Hematopoietic multipotent progenitor cell treated with erythropoietin and hydrocortisone succinate and interleukin-3 and kit ligand, for 17 days (in vitro differentiated cells): Measurements from ENCODE around the gene ZBED1.
"Not testable (repeated sequence)": the region's sequence is repeated elsewhere in the genome, so short reads cannot be mapped to it uniquely, and the experiment has no call there.

Experiments
- DNase-seq: peaks from one replicate; pipeline ENCODE4 v3.0.0-alpha.2; 2015; ENCODE audit warnings: low spot score

The ZBED1 gene

DNA sequence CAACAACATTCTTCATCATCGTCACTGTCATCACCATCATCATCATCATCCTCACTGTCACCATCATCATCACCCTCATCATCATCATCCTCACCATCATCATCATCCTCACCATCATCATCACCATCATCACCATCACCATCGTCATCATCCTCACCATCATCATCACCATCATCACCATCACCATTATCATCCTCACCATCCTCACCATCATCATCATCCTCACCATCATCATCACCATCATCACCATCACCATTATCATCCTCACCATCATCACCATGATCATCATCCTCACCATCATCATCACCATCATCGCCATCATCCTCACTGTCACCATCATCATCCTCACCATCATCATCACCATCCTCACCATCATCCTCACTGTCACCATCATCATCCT is 18.9 kb upstream of the ZBED1 start:
- not testable (repeated sequence) for DNase-seq

DNA sequence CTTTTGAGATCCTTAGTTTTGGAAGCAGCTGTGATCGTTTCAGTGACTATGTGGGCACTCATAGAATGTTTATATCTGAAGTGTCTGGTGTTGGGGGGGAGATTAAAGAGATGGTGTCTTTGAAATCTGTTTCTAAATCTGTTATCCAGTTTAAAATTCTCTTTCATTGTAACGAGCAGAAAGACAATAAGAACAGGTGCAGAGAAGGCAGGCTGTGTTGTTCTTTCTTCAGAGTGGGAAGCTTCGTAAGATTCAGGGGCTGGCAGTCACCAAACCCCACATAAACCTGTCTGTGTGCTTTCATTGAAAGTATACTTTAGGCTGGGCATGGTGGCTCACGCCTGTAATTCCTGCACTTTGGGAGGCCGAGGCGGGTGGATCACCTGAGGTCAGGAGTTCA is 16.3 kb upstream of the ZBED1 start:
- DNase-seq = no peak

DNA sequence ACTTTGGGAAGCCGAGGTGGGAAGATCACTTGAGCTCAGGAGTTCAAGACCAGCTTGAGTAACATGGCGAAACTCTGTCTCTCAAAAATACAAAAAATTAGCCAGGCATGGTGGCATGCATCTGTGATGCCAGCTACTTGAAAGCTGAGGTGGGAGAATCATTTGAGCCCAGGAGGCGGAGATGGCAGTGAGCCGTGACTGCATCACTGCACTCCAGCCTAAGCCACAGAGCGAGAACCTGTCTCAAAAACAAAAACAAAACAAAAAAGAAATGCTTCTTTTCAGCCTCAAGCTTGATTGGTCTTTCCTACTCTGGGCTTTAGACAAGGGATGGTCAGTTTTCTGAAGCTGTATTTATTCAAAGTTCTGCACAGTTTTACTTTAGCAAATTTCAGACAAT is 15.8 kb upstream of the ZBED1 start:
- no peak for DNase-seq

DNA sequence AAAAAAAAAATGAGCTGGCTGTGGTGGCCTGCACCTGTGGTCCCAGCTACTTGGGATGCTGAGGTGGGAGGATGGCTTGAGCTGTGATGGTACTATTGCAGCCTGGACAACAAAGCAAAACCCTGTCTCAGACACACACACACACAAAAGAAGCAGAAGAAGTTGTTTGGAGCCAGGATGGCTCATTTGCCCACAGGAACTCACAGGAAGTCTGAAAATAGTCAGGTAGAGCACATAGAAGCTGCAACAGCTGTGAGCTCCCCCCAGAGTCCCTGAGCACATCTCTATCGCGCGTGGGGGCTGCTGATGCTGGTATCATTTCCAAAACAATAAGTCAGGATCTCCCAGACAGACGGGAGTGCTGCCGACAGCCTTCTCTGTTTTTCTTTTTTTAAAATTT is 13.4 kb upstream of the ZBED1 start:
- no peak for DNase-seq

DNA sequence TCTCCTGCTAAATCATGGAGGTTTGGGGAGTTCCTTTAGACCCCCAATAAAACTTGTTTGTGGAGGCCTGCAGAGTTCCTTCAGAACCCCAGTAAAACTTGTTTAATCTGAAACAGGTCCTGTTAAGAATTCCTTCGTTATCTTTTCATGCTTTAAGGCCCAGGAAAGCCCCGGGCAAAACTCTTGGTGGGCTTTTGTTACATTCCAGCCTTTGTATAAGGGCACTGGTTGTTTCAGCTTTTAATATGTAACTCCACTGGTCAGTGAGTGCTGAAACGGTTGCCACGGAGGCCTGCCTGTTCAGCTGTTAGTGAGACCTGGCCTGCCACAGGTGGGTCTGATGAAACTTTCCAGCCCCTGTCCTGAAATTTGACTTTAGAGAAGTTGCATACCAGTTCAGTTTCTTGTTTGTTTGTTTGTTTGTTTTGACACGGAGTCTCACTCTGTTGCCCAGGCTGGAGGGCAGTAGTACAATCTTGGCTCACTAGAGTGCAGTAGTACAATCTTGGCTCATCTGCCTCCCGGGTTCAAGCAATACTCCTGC is 12.4 kb upstream of the ZBED1 start:
- no peak for DNase-seq

DNA sequence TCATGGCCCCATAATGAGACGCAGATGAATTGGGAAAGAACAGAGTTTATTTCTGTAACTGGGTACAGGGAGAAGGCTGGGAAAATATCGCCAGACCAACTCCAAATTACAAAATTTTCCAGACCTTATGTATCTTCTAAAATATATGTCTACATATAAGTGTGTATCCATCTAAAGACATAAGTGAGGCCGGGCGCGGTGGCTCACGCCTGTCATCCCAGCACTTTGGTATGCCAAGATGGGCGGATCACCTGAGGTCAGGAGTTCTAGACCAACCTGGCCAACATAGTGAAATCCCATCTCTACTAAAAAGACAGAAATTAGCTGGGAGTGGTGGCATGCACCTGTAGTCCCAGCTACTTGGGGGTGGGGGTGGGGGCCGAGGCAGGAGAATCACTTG is 11.7 kb upstream of the ZBED1 start:
- no peak for DNase-seq

DNA sequence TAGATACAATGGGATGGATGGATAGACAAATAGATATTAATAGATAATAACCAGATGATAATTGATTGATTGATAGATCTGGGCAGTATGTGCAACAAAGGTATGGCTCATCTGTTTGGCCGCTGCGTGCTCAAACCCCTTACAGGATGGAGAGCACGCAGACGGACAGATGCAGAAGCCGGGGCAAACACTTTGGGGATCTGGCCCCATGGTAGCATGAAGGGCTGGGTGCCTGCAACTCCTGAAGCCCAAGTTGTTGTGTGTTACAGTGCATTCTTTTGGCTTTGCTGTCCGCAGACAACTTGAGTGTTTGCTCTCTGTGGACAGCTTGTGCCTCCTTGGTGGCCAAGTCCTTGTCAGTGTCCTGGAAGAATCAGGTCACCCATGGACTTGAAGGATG is 10.6 kb upstream of the ZBED1 start:
- DNase-seq = no peak

DNA sequence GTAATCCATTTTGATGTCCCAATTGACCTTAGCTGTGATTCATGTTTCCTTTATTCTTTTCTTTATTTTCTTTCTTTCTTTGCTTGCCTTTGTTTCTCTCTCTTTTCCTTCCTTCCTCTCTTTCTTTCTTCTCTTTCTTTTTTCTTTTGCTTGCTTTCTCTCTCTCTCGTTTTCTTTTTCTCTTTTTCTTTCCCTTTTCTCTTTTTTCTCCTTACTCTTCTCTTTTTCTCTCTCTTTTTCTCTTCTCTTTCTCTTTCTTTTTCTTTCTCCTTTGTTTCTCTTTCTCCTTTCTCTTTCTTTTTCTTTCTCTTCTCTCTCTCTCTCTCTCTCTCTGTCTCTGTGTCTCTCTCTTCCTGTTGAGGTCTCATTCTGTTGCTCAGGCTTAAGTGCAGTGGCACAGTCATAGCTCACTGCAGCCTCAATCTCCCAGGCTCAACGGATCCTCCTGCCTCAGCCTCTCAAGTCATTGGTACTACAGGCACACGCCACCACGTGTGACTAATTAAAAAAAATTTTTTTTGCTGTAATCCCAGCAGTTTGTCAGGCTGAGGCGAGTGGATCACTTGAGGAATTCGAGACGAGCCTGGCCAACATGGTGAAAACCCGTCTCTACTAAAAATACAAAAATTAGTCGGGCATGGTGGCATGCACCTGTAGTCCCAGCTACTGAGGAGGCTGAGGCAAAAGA is 8.0 kb upstream of the ZBED1 start:
- DNase-seq = no peak

DNA sequence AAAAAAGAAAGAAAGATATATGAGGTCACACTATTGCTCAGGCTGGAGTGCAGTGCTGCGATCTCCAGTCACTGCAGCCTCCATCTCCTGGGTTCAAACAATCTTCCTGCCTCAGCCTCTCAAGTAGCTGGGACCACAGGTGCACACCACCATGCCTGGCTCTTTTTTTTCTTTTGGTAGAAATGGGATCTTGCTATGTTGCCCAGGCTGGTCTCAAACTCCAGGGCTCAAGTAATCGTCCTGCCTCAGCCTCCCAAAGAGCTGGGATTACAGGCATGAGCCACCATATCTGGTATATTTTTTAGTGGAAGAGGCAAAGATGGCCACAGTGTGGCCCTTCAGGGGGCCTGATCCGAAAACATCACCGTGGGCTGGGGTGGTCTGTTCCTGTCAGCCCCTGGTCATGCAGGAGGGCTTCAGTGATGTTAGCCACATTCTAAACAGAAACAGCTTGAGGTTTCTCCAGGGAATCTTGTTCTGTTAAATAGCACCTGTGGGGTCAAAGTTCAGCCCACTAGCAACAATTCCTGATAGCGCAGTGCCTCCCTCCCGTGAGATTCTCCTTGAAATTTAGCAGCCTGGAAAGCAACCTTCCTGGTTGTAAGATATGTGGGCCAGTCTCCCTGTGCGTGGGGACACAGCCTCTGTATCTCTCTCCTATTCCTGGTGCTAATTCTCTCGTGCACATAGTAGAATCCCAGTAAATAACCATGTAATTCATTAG is 7.3 kb upstream of the ZBED1 start:
- DNase-seq = no peak

DNA sequence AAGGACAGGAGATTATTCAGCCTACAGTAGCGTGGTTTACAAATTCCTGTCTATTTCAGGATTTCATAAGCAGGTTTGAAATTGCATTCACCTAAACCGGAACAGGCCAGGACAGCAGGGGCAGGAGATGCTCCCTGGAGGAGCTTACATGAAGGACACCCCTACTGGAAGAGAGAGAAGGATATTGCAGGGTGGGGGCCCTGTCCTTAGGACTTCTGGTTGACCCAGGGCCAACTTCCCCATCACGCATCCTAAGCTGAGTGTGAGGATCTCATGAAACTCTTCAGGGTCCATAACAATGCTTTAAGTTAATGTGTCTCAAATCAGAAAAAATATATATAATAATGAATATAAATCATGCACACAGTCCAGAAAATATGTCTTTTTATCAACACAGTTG is 6.4 kb upstream of the ZBED1 start:
- no peak for DNase-seq

DNA sequence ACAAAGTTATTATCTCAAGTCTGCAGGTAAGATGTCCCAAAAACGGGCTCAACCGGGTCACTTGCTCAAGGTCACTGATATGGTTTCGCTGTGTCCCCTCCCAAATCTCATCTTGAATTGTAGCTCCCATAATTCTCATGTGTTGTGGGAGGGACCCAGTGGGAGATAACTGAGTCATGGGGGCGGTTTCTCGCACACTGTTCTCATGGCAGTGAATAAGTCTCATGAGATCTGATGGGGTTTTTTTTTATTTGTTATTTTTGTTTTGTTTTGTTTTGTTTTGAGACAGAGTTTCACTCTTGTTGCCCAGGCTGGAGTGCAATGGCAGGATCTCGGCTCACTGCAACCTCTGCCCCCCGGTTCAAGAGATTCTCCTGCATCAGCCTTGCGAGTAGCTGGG is 4.6 kb upstream of the ZBED1 start:
- not testable (repeated sequence) for DNase-seq

DNA sequence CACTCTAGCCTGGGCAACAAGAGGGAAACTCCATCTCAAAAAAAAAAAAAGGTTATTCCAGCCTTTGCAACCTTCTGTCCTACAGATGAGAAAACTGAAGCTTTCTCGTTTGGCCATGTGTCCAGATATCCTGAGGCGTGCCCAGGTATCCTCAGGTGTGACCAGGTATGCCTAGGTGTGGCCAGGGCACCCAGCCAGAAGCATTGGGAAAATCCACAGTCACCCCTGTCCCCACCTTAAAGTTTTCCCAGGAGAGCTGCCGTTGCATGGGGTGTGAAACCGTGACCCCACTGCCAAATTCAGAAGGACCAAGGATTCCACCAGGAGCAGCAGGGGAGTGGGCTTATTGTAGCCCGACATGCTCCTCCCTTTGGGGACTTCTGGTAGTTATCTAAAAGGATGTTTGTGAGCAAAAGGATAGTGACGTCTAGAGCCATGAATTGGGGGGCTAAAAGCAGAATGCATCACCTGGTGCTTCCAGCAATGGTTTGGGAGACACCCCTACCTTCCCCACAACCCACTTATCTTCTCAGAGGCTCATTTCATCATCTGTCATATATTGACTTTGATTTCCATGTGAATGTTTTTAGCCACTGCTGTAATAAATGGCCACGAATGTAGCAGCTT is 4.0 kb upstream of the ZBED1 start:
- no peak for DNase-seq

DNA sequence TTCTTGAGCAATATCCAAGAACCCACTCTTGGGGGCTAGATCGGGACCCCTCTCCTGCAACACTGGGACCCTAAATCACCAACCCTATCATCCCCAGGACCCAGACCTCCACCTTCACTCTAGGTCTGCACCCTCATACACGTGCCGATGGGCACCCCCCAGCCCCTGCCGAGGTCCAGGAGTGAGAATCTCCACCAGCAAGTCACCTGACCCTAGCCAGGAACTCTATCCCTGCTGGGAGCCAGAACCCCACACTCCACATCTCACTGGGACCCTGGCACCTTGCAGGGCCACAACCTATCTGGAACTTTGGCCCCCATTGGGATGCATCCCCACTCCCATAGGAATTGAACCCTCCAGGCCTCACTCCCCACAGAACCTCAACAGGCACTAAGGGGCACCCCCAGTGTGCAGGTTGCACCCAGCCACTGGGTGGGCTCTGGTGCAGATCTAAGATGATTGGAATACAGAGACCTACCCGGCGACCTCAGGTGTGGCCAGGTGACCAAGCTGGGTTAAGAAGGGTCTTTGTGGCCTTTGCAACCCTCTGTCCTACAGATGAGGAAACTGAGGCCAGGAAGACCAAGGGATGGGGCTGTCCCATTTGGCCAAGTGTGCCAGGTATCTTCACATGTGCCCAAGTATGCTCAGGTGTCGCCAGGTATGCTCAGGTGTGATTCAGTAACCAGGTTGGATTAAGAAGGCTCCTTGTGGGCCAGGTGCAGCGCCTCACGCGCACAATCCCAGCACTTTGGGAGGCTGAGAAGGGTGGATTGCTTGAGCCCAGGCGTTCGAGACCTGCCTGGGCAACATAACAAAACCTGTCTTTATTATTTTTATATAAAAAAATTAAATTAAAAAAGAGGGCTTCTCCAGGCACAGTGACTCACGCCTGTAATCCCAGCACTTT is 3.1 kb upstream of the ZBED1 start:
- DNase-seq = no peak

DNA sequence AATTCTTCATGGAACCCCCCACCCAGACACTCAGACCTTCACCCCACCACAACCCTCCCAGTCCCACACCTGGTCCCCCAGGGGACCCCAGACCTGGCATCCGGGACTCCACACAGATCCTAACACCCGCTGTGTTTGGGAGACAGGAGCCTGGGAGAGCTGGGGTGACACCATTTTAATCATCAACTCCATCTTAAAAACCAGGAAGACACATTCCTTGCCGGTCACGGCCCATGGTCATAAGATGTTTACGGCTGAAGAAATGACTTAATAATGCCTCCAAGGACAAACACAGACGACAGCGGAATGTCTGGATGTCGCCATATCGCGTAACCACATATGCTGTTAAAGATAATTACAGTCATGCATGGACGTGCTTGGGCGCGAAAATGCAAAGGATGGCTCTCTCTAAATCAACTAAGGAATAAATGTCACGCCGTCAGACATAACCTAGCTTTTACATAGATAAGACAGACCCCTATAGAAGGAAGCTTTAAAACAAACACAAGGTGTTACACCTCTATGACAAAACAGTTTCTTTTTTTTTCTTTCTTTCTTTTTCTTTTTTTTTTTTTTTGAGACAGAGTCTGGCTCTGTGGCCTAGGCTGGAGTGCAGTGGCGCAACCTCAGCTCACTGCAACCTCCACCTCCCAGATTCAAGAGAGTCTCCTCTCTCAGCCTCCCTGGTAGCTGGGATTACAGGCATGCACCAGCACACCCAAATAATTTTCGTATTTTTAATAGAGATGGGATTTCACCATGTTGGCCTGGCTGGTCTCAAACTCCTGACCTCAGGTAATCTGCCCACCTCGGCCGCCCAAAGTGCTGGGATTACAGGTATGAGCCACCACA is 2.1 kb upstream of the ZBED1 start:
- DNase-seq = no peak

DNA sequence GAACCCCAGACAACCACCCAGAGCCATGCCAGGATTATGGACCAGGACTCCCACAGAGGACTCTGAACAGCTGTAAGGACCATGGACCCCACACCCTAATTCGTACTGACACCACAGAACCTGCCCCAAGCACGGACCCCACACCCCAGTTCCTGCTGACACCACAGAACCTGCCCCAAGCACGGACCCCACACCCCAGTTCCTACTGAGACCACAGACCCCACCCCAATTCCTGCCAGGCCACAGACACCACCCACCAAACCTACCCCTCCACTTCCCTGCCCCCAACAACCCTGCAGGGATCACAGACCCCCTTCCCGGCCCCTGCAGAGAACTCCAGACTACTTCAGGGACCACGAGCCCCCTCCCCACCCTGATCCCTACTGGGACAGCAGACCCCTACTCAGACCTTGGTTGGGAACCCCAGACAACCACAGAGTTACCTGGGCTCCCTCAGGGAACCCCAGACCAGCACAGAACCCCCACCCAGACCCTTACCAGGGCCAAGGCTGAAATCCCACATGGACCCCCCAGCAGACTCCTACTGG is 1.4 kb upstream of the ZBED1 start:
- DNase-seq = no peak

DNA sequence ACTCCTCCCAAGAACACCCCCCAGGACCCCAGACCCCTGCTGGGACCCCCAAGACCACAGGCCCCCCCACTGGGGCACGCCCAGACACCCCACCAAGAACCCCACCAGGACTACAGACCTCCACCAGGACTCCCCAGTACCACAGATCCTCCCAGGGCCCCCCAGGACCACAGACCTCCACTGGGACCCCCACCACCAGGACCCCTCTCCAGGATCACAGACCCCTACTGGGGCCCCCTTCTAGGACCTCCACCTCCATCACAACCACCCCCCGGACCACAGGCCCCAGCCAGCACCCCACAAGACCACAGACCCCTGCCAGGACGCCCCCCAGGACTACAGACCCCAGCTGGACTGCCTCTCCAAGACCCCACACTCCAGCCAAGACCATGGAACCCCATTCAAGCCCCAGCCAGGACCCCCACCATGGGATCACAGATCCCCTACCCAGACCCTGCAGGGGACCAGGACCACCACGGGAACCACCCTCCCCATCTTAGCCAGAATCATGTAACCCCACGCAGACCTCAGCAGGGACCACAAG is 855 bp upstream of the ZBED1 start:
- no peak for DNase-seq

DNA sequence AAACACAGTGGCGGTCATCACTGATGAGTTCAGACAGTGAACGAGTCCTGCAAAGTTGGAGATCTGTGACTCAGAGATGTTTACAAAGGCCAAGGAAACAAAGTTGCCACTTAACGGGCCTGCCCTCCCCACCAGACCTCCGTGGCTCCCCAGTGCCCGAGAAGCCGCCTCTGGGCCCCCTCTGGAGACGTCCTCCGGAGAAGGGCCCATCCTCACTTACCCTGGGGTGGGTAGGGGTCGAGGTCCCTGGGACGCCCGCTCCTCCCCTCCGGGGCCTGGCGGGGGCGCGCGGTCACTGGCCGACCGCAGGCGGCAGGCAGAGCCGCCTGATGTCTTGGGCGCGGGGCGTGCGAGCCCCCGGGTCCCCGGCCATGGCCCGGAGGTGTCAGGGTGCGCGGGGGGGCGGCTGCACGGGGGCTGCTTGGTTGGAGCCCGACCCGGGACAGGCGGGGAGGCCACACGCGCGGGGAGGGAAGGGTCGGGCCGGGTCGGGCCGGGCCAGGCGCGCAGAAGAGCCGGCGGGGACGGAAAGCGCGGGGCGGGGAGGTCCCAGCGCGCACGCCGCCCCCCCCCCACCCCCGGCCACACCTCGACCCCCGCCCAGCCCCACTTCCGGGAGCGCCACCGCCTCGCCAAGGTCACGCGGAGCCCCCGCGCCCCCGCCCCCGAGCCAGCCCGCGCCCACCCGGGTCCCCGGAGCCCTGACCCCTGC is 529 bp downstream of the ZBED1 start:
- peak; percentile 10 for DNase-seq

DNA sequence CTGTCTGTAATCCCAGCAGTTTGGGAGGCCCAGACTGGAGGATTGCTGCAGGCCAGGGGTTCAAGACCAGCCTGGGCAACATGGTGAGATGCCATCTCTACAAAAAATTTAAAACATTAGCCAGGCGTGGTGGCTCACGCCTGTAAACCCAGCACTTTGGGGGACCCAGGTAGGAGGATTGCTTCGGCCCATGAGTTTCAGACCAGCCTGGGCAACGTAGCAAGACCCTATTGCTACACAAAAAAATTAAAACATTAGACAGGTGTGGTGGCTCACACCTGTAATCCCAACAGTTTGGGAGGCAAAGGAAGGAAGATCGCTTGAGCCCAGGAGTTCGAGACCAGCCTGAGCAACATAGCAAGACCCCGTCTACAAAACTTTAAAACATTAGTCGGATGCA is 1.3 kb downstream of the ZBED1 start:
- no peak for DNase-seq

DNA sequence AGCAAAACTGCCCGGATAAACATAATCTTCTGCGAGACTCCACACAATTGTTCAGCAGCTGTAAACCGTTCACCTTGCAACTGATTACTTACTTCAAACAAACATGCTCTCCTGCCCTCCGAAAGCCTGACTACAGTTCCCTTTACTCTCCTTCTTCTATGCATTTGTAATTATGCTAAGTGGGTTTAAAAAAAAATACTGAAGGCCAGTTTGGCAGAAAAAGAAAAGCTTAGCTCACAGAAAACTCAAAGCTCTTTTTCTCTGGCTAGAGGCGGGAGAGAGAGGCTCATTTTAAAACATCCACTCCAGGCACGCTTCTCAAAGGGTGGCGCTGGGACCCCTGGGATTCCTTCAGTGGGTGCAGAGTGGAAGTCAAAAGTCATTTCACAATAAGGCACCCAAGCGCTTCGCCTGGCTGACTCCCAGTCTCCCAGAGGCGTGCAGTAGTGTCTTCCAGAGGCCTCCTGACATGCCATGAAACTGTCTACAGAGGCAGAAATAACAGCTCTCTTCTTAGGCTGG is 1.9 kb downstream of the ZBED1 start:
- no peak for DNase-seq
